ENCODE results near the gene MFSD2A. TPM values are rescaled to one million over a fixed set of nuclear protein-coding genes. Genes with fewer than 3 reads are reported as not detected.

MFSD2A gene
- total RNA-seq, 1 donor from 2014 or later, result 225 TPM

DNA sequence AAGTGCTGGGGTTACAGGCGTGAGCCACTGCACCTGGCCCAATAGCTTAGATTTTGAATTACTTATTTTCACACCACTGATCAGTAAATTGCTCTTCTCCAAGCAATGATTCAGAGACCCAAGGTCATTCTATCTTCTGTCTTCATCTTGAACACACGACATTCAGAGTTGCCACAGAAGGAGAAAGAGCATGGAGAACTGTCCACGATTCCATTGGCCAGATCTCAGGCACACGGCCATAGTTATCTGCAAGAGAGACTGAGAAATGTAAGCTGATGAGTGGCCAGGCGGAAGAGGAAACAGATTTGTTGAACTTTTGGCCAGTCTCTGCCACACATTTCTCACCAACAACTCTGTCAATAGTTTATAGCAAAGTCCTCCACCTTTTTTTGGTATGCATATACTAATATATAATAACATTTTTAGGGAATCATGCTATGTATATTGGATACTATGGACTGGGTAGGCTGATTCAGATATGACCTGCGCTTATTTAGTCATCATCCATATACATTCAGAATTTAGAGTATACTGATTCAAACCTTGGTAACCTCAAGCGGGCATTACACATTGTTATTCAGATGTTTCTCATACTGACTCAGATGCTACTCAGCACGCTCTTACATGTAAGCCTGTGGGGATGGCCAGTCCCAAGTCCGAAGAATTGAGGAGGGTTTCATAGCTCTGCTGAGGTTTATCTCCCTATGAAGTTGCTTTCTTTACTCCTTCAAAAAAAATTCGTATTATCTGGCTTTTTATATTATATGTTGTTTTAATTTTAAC, 60.1 kb downstream of the MFSD2A start:
- TF ChIP-seq CTCF (IDR thresholded peaks at IDR 0.05), result no peak
- DNase-seq, result no peak
- Histone ChIP-seq H3K4me1 (no peaks in the 10 kb centered on the region), H3K27ac (no peak overlapping the region), H3K9me3 (no peaks in the 10 kb centered on the region), H3K4me3 (no peak overlapping the region), H3K36me3 (no peaks in the 10 kb centered on the region), H3K27me3 (no peaks in the 10 kb centered on the region)
- no peak for ATAC-seq
- intact Hi-C loops (cut with DNase I), result no loop called here

DNA sequence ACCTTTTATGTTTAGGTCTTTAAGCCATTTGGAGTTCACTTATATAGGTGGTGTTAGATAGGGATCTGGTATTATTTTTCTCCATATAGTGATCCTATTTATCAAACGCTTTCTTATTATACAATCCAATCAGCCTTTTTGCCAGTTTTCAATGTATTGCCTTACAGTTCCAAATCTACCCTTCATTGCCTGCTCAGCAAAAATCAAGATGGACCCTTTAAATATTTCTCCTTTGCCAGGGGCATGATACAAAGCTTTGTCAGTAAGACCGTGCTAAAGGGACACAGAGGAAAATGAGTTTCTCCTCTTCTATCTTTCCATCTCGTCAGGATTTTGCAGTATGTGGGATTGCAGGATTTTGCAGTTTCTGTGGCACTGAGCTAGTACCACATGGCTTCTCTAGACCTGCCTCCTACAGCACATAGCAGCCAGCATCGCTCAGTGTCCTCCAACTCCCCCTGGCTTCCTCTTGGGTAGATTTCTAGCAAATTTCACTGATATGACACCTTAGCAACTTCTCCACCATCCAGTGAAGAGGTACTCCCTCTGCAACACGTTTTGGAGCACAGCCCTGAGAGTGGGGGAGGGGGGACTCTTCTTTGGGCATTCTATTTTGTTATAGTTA, 63.1 kb downstream of the MFSD2A start:
- no peak overlapping the region for H3K27ac ChIP-seq
- no peaks in the 10 kb centered on the region for H3K36me3 ChIP-seq
- no peaks in the 10 kb centered on the region for H3K4me1 ChIP-seq
- H3K27me3 ChIP-seq, result no peaks in the 10 kb centered on the region
- DNase-seq (no peak), ATAC-seq (no peak)
- intact Hi-C loops (cut with DNase I), result no loop called here
- no peaks in the 10 kb centered on the region for H3K9me3 ChIP-seq
- no peak overlapping the region for H3K4me3 ChIP-seq
- TF ChIP-seq CTCF (IDR thresholded peaks at IDR 0.05), result no peak

Other genes with a start within 250 kb of the MFSD2A start
- gene PPIE, start 216.3 kb upstream of the MFSD2A start, total RNA-seq, result 36.5 TPM
- 0.43 TPM for gene OXCT2, start 183.8 kb upstream of the MFSD2A start, total RNA-seq
- 2.7 TPM for gene BMP8B, start 166.3 kb upstream of the MFSD2A start, total RNA-seq
- gene TRIT1, start 71.6 kb upstream of the MFSD2A start, total RNA-seq, result 13.1 TPM
- gene MYCL, start 53.2 kb upstream of the MFSD2A start, total RNA-seq, result 3.6 TPM
- 373 TPM for gene CAP1, start 85.6 kb downstream of the MFSD2A start, total RNA-seq
- 166 TPM for gene PPT1, start 142.1 kb downstream of the MFSD2A start, total RNA-seq
- gene RLF, start 206.2 kb downstream of the MFSD2A start, total RNA-seq, result 13.4 TPM